Measurements from ENCODE around the gene GABRR3. TPM values are rescaled to one million over a fixed set of nuclear protein-coding genes. Genes with fewer than 3 reads are reported as not detected.
A peak's percentile ranks its signal among the peaks of the same experiment; 100 is the strongest.

GABRR3 gene
- total RNA-seq, 3 donors from 2014 or later (not counting 1 experiment from before 2014, with no cell fraction given), result not detected

DNA sequence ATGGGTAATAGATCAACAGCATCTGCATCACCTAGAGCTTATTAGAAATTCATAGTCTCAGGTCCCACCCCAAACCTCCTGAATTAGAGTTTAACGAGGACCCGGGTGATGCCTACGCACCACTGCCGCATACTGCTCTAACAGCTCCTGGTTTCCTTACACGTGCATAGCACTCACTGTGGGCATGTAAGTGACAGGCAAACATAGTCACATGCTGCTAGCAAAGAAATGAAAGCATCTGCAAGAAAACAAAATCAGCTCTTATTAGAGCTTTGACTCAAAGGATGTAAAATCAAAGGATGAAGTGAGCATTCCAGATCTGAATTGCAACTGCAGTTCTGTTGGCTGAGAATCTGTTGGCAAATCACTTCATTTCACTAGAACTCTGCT, 43.8 kb downstream of the GABRR3 start:
- Histone ChIP-seq H3K27ac (ENCODE audit: low read length) (no peak overlapping the region), H3K4me1 (ENCODE audit: control insufficient read depth, insufficient read depth, low read length) (no peaks in the 10 kb centered on the region), H3K36me3 (ENCODE audit: control insufficient read depth, insufficient read depth, low read length) (no peaks in the 10 kb centered on the region), H3K4me3 (ENCODE audit: low read length) (no peak overlapping the region), H3K27me3 (ENCODE audit: control insufficient read depth, insufficient read depth, low read length) (no peaks in the 10 kb centered on the region), H3K9me3 (ENCODE audit: control insufficient read depth, insufficient read depth, low read length) (no peaks in the 10 kb centered on the region)
- 36% methylated on average over 5 of the region's 5 CpGs for WGBS (ENCODE audit: insufficient coverage)
- H3K4me1 Mint-ChIP-seq, result peaks cover 7 to 8% of the 10 kb centered on the region in 2 donors
- DNase-seq (peak in 1 of 2 donors; percentile 57), ATAC-seq (peak in 2 of 3 donors; percentile 31 to 49)
- no peak overlapping the region for H3K27ac Mint-ChIP-seq
- no peak overlapping the region for H3K4me3 Mint-ChIP-seq
- TF ChIP-seq, protein P1, sequence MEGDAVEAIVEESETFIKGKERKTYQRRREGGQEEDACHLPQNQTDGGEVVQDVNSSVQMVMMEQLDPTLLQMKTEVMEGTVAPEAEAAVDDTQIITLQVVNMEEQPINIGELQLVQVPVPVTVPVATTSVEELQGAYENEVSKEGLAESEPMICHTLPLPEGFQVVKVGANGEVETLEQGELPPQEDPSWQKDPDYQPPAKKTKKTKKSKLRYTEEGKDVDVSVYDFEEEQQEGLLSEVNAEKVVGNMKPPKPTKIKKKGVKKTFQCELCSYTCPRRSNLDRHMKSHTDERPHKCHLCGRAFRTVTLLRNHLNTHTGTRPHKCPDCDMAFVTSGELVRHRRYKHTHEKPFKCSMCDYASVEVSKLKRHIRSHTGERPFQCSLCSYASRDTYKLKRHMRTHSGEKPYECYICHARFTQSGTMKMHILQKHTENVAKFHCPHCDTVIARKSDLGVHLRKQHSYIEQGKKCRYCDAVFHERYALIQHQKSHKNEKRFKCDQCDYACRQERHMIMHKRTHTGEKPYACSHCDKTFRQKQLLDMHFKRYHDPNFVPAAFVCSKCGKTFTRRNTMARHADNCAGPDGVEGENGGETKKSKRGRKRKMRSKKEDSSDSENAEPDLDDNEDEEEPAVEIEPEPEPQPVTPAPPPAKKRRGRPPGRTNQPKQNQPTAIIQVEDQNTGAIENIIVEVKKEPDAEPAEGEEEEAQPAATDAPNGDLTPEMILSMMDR (IDR thresholded peaks at IDR 0.05), result no peak
- H3K9me3 Mint-ChIP-seq, result peaks cover 0 to 5% of the 10 kb centered on the region in 2 donors
- no peaks in the 10 kb centered on the region for H3K36me3 Mint-ChIP-seq
- intact Hi-C loops (cut with micrococcal nuclease), result no loop called here
- peaks cover 0 to 33% of the 10 kb centered on the region in 2 donors for H3K27me3 Mint-ChIP-seq (ENCODE audit: low read depth in 2 of 2)

- peaks cover 7 to 8% of the 10 kb centered on the region in 2 donors for H3K4me1 Mint-ChIP-seq
- no peaks in the 10 kb centered on the region for H3K4me1 ChIP-seq (ENCODE audit: control insufficient read depth, insufficient read depth, low read length)
- H3K27ac Mint-ChIP-seq, result no peak overlapping the region
- 83% methylated on average over 1 of the region's 2 CpGs for WGBS (ENCODE audit: insufficient coverage)
- TF ChIP-seq, protein P1 (IDR thresholded peaks at IDR 0.05), result no peak
- intact Hi-C loops (cut with micrococcal nuclease), result no loop called here
- H3K36me3 ChIP-seq (ENCODE audit: control insufficient read depth, insufficient read depth, low read length), result no peaks in the 10 kb centered on the region
- peaks cover 0 to 5% of the 10 kb centered on the region in 2 donors for H3K9me3 Mint-ChIP-seq
- DNase-seq, result peak in 1 of 2 donors; percentile 40
- H3K27ac ChIP-seq (ENCODE audit: low read length), result no peak overlapping the region
- H3K4me3 Mint-ChIP-seq, result no peak overlapping the region
- H3K27me3 ChIP-seq (ENCODE audit: control insufficient read depth, insufficient read depth, low read length), result no peaks in the 10 kb centered on the region
- no peaks in the 10 kb centered on the region for H3K36me3 Mint-ChIP-seq
- peaks cover 0 to 33% of the 10 kb centered on the region in 2 donors for H3K27me3 Mint-ChIP-seq (ENCODE audit: low read depth in 2 of 2)
- H3K9me3 ChIP-seq (ENCODE audit: control insufficient read depth, insufficient read depth, low read length), result no peaks in the 10 kb centered on the region
- H3K4me3 ChIP-seq (ENCODE audit: low read length), result no peak overlapping the region
- ATAC-seq, result no peak
Measured at GRCh38 chr3:97990624-97991292, 44.4 kb downstream of the GABRR3 start.

DNA sequence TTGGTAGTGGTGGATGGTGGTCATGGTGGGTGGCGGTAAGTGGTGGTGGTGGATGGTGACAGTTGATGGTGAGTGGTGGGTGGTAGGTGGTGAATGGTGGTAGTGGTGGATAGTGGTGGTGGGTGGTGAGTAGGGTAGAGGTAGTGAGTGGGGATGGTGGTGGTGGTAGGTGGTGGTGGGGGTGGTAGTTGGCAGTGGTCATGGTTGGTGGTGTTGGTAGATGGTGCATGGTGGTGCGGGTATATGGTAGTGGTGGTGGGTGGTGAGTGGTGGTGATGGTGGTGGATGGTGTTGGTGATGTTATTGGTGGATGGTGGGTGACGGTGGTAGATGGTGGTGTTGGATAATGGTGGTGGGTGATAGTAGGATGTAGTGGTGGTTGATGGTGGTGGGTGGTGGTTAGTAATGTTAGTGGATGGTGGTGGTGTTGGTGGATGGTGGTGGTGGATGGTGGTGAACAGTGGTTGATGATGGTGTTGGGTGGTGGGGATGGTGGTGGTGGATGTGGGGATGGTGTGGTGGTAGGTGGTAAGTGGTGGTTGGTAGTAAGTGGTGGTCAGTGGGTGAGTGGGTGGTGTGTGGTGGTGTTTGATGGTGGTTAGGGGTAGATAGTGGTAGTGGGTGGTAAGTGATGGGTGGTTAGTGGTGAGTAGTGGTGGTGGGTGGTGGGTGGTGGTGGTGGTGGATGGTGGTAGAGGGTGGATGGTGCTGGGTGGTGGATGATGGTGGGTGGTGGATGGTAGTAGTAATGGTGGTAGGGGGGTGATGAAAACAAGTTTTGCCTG, 46.1 kb downstream of the GABRR3 start:
- ATAC-seq (peak in 2 of 3 donors; percentile 5 to 45), DNase-seq (no peak)
- H3K4me1 Mint-ChIP-seq, result peaks cover 7 to 8% of the 10 kb centered on the region in 2 donors
- H3K27ac Mint-ChIP-seq, result no peak overlapping the region
- Histone ChIP-seq H3K4me1 (ENCODE audit: control insufficient read depth, insufficient read depth, low read length) (no peaks in the 10 kb centered on the region), H3K27me3 (ENCODE audit: control insufficient read depth, insufficient read depth, low read length) (no peaks in the 10 kb centered on the region), H3K4me3 (ENCODE audit: low read length) (no peak overlapping the region), H3K36me3 (ENCODE audit: control insufficient read depth, insufficient read depth, low read length) (no peaks in the 10 kb centered on the region), H3K9me3 (ENCODE audit: control insufficient read depth, insufficient read depth, low read length) (no peaks in the 10 kb centered on the region), H3K27ac (ENCODE audit: low read length) (no peak overlapping the region)
- WGBS (ENCODE audit: insufficient coverage), result 92% methylated on average over 3 of the region's 3 CpGs
- intact Hi-C loops (cut with micrococcal nuclease), result no loop called here
- no peaks in the 10 kb centered on the region for H3K36me3 Mint-ChIP-seq
- H3K9me3 Mint-ChIP-seq, result peaks cover 0 to 5% of the 10 kb centered on the region in 2 donors
- H3K27me3 Mint-ChIP-seq (ENCODE audit: low read depth in 2 of 2), result peaks cover 2 to 26% of the 10 kb centered on the region in 2 donors
- no peak overlapping the region for H3K4me3 Mint-ChIP-seq
- TF ChIP-seq, protein P1 (IDR thresholded peaks at IDR 0.05), result no peak

All from natural killer cell (primary cell).